ENCODE data around the gene C5orf15.

DNA sequence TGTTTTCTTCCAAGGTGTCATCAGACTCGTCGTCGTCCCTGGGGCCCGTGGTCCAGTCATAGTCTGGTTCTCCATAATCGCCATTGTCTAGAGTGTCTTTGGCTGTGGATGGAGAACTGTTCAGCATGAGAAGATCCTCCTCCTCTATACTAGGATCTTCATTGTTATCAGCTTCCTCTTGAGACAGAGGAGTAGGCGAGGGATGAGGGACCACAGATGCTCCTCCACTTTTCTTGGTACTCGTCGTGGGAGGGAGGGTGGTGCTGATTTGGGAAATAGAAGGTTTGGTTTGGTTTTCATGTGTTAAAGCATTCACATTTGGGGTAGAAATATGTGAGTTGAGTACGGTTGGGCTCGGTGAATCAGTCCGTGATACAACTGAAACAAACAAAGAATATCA lies 8.8 kb downstream of the C5orf15 start:
- TF ChIP-seq, protein P1, sequence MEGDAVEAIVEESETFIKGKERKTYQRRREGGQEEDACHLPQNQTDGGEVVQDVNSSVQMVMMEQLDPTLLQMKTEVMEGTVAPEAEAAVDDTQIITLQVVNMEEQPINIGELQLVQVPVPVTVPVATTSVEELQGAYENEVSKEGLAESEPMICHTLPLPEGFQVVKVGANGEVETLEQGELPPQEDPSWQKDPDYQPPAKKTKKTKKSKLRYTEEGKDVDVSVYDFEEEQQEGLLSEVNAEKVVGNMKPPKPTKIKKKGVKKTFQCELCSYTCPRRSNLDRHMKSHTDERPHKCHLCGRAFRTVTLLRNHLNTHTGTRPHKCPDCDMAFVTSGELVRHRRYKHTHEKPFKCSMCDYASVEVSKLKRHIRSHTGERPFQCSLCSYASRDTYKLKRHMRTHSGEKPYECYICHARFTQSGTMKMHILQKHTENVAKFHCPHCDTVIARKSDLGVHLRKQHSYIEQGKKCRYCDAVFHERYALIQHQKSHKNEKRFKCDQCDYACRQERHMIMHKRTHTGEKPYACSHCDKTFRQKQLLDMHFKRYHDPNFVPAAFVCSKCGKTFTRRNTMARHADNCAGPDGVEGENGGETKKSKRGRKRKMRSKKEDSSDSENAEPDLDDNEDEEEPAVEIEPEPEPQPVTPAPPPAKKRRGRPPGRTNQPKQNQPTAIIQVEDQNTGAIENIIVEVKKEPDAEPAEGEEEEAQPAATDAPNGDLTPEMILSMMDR (optimal IDR thresholded peaks at IDR 0.05 in 1 of 3, IDR thresholded peaks at IDR 0.05 in 1 of 3, conservative IDR thresholded peaks at IDR 0.05 in 1 of 3; ENCODE audit: extremely low read depth in 1 of 3, insufficient read depth in 2 of 3, low read length in 3 of 3), result no peak
- TF ChIP-seq EZH2 (IDR thresholded peaks at IDR 0.05; ENCODE audit: low read length), result no peak
